Sigmoid colon (tissue), 3 donors: ENCODE data around the gene BPTF.

ENCODE experiments used
- POLR2A ChIP-seq, 2 donors: fragments of 450-650 bp; IDR thresholded peaks; one replicate each; pipeline ENCODE4 v1.6.1; 2016; ENCODE audit warnings: antibody characterized with exemption in 2 of 2, mild to moderate bottlenecking in 2 of 2, moderate library complexity in 2 of 2
- TF ChIP-seq, protein P1 (sequence below), 4 experiments: fragments of 450-650 bp in 3 of 4; fragments of 200-600 bp in 1 of 4; IDR thresholded peaks; one replicate each; pipeline ENCODE4 v1.5.1; 2016 to 2019; ENCODE audit warnings: antibody characterized with exemption in 4 of 4, mild to moderate bottlenecking in 3 of 4, moderate library complexity in 2 of 4

- TF ChIP-seq, protein P1, sequence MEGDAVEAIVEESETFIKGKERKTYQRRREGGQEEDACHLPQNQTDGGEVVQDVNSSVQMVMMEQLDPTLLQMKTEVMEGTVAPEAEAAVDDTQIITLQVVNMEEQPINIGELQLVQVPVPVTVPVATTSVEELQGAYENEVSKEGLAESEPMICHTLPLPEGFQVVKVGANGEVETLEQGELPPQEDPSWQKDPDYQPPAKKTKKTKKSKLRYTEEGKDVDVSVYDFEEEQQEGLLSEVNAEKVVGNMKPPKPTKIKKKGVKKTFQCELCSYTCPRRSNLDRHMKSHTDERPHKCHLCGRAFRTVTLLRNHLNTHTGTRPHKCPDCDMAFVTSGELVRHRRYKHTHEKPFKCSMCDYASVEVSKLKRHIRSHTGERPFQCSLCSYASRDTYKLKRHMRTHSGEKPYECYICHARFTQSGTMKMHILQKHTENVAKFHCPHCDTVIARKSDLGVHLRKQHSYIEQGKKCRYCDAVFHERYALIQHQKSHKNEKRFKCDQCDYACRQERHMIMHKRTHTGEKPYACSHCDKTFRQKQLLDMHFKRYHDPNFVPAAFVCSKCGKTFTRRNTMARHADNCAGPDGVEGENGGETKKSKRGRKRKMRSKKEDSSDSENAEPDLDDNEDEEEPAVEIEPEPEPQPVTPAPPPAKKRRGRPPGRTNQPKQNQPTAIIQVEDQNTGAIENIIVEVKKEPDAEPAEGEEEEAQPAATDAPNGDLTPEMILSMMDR (IDR thresholded peaks at IDR 0.05), result no peak
- no peak for TF ChIP-seq POLR2A (IDR thresholded peaks at IDR 0.05)
Observed at GRCh38 chr17:67834634-67835033, 9.3 kb downstream of the BPTF start.
